Suprapubic skin (tissue), 4 donors: ENCODE results near the gene TENT4B.

Experiments
- EP300 ChIP-seq: sonication (generic); formaldehyde crosslinking; IDR thresholded peaks from one replicate; pipeline ENCODE4 v1.6.1; 2017; ENCODE audit warnings: antibody characterized with exemption
- POLR2AphosphoS5 ChIP-seq, 3 donors: sonication (generic); formaldehyde crosslinking; IDR thresholded peaks; one replicate each; pipeline ENCODE4 v1.6.1; 2017; ENCODE audit warnings: antibody characterized with exemption in 3 of 3
- TF ChIP-seq, protein P1 (sequence below), 2 donors: fragments of 200-600 bp in 1 of 2; fragments of 450-650 bp in 1 of 2; sonication (generic) in 1 of 2; IDR thresholded peaks; one replicate each; pipeline ENCODE4 v1.5.1; 2016 to 2019; ENCODE audit warnings: antibody characterized with exemption in 2 of 2, mild to moderate bottlenecking in 1 of 2, moderate library complexity in 1 of 2

DNA sequence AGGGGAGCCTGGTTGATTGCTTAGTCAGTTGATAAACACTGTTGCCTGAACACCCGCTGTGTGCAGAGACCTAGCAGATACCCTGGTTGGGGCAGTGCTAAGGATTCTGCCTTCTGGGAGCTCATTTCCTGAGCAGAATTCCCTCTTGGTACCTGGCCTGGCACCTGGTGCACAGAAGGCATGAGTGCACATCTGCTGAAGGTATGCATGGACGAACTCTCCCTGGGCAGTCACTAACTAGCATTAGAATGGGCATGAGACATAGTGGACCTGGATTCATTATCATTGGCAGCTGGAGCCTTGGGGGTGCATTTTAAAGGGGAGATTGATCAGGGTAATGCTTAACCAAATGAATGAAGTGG, 126.4 kb downstream of the TENT4B start:
- TF ChIP-seq, protein P1, sequence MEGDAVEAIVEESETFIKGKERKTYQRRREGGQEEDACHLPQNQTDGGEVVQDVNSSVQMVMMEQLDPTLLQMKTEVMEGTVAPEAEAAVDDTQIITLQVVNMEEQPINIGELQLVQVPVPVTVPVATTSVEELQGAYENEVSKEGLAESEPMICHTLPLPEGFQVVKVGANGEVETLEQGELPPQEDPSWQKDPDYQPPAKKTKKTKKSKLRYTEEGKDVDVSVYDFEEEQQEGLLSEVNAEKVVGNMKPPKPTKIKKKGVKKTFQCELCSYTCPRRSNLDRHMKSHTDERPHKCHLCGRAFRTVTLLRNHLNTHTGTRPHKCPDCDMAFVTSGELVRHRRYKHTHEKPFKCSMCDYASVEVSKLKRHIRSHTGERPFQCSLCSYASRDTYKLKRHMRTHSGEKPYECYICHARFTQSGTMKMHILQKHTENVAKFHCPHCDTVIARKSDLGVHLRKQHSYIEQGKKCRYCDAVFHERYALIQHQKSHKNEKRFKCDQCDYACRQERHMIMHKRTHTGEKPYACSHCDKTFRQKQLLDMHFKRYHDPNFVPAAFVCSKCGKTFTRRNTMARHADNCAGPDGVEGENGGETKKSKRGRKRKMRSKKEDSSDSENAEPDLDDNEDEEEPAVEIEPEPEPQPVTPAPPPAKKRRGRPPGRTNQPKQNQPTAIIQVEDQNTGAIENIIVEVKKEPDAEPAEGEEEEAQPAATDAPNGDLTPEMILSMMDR (IDR thresholded peaks at IDR 0.05) = no peak
- TF ChIP-seq EP300 = no peak
- TF ChIP-seq POLR2AphosphoS5 (IDR thresholded peaks at IDR 0.05) = no peak
